ENCODE data around the gene ASH1L. TPM values are rescaled to one million over a fixed set of nuclear protein-coding genes. Genes with fewer than 3 reads are reported as not detected.
"Not testable (repeated sequence)": the region's sequence is repeated elsewhere in the genome, so short reads cannot be mapped to it uniquely, and the experiment has no call there.

ASH1L gene
- total RNA-seq, 1 experiment from 2014 or later, result 30.5 TPM

- Histone ChIP-seq H3K9me3 (ENCODE audit: control insufficient read depth in 1 of 2, insufficient read depth in 1 of 2, low read depth in 1 of 2, low read length in 2 of 2) (no peaks in the 10 kb centered on the region), H3K27me3 (ENCODE audit: insufficient read depth, low read length) (no peaks in the 10 kb centered on the region), H3K27ac (ENCODE audit: low read depth, low read length) (no peak overlapping the region), H3K36me3 (ENCODE audit: control insufficient read depth in 1 of 2, insufficient read depth in 2 of 2, low read length in 2 of 2) (0 out of 4 replicates have a peak, but pooled peaks cover 0 to 7% of the 10 kb centered on the region in 2 experiments), H3K9ac (ENCODE audit: low read length) (no peak overlapping the region), H3K79me2 (ENCODE audit: insufficient read depth, low read length) (peaks cover 60% of the 10 kb centered on the region), H2AFZ (ENCODE audit: low read depth, low read length, poor library complexity, severe bottlenecking) (no peak overlapping the region), H3K4me1 (ENCODE audit: control insufficient read depth in 1 of 2, insufficient read depth in 2 of 2, low read length in 2 of 2) (peaks cover 1 to 7% of the 10 kb centered on the region in 2 experiments; a peak in 3 of 4 replicates), H4K20me1 (ENCODE audit: insufficient read depth) (no peaks in the 10 kb centered on the region), H3K4me2 (ENCODE audit: low read length) (no peak overlapping the region), H3K4me3 (replicated peaks in 1 of 2; ENCODE audit: low read depth in 1 of 2, low read length in 2 of 2) (no peak overlapping the region), H3K9me2 (ENCODE audit: insufficient read depth) (no peaks in the 10 kb centered on the region)
- DNase-seq (ENCODE audit: low read depth, low spot score), result no peak
- intact Hi-C loops (cut with micrococcal nuclease), result no loop called here
- ATAC-seq, result no peak
- TF ChIP-seq EGR1 (IDR thresholded peaks at IDR 0.05; ENCODE audit: low read depth) (no peak), REST (IDR thresholded peaks at IDR 0.05; ENCODE audit: low read depth) (no peak), RAD21 (IDR thresholded peaks at IDR 0.05; ENCODE audit: low read depth) (no peak), SP1 (IDR thresholded peaks at IDR 0.05; ENCODE audit: low read depth) (no peak), ATF3 (IDR thresholded peaks at IDR 0.05) (no peak), EZH2phosphoT487 (IDR thresholded peaks at IDR 0.05; ENCODE audit: borderline replicate concordance) (no peak), CTCF (IDR thresholded peaks at IDR 0.05 in 2 of 3, conservative IDR thresholded peaks at IDR 0.05 in 1 of 3; ENCODE audit: borderline replicate concordance in 1 of 3, insufficient read depth in 1 of 3, low read depth in 2 of 3, low read length in 2 of 3) (no peak), FOSL1 (IDR thresholded peaks at IDR 0.05; ENCODE audit: low read depth) (no peak), JUND (IDR thresholded peaks at IDR 0.05) (no peak), EZH2 (IDR thresholded peaks at IDR 0.05) (no peak), POLR2A (IDR thresholded peaks at IDR 0.05; ENCODE audit: borderline replicate concordance, extremely low read depth, insufficient read depth, insufficient read length) (no peak), CBX3 (IDR thresholded peaks at IDR 0.05; ENCODE audit: low read depth) (no peak)
- BruUV-seq (replicated peaks), result no TSS peak
- RAD21 ChIA-PET (ENCODE audit: low non-redundant PET in 1 of 2, low total read pairs in 2 of 2, uncharacterized antibody in 2 of 2, unreplicated experiment in 2 of 2), result no interaction called here
- CTCF ChIA-PET, result no interaction called here
- POLR2A ChIA-PET, result no interaction called here
Observed at GRCh38 chr1:155569988-155570592, 7.5 kb upstream of the ASH1L start.

- Histone ChIP-seq H3K27ac (ENCODE audit: low read depth, low read length) (peak overlapping the region; percentile 98), H3K9ac (ENCODE audit: low read length) (peak overlapping the region; percentile 94), H3K4me2 (ENCODE audit: low read length) (peak overlapping the region; percentile 85), H3K4me3 (replicated peaks in 1 of 2; ENCODE audit: low read depth in 1 of 2, low read length in 2 of 2) (peak overlapping the region; percentile 76 to 94), H3K79me2 (ENCODE audit: insufficient read depth, low read length) (peaks cover 81% of the 10 kb centered on the region)
- H3K9me2 ChIP-seq (ENCODE audit: insufficient read depth); H3K36me3 ChIP-seq (ENCODE audit: control insufficient read depth in 1 of 2, insufficient read depth in 2 of 2, low read length in 2 of 2); H3K27me3 ChIP-seq (ENCODE audit: insufficient read depth, low read length); CTCF ChIA-PET; H3K9me3 ChIP-seq (ENCODE audit: control insufficient read depth in 1 of 2, insufficient read depth in 1 of 2, low read depth in 1 of 2, low read length in 2 of 2); H2AFZ ChIP-seq (ENCODE audit: low read depth, low read length, poor library complexity, severe bottlenecking); DNase-seq (ENCODE audit: low read depth, low spot score); intact Hi-C loops (cut with micrococcal nuclease); H3K4me1 ChIP-seq (ENCODE audit: control insufficient read depth in 1 of 2, insufficient read depth in 2 of 2, low read length in 2 of 2); H4K20me1 ChIP-seq (ENCODE audit: insufficient read depth): not testable (repeated sequence)
- peak; percentile 1; the same call in 1 of the 2 replicates for ATAC-seq
- TSS peak; percentile 75 for BruUV-seq (replicated peaks)
- ChIA-PET POLR2A (interaction anchor here (0.6 to 0.7 kb wide), 2 partner anchors 9 to 283 kb away, joined by 3 to 4 read pairs; no protein-coding TSS in a partner anchor), RAD21 (ENCODE audit: low non-redundant PET in 1 of 2, low total read pairs in 2 of 2, uncharacterized antibody in 2 of 2, unreplicated experiment in 2 of 2) (interaction anchor here (0.6 to 0.7 kb wide), 2 partner anchors 285 to 290 kb away, joined by 3 to 5 read pairs; partner anchors contain the start of gene CLK2 (in 1 of the 2))
Observed at GRCh38 chr1:155563377-155564022, 897 bp upstream of the ASH1L start.

Data from HCT116 (cell line).